ENCODE measurements around the gene ADAMTS2. TPM values are rescaled to one million over a fixed set of nuclear protein-coding genes. Genes with fewer than 3 reads are reported as not detected.

ADAMTS2 gene
- total RNA-seq, 3 donors from 2014 or later (not counting 1 experiment from before 2014, with no cell fraction given) = 0.28 TPM; not detected in 2

DNA sequence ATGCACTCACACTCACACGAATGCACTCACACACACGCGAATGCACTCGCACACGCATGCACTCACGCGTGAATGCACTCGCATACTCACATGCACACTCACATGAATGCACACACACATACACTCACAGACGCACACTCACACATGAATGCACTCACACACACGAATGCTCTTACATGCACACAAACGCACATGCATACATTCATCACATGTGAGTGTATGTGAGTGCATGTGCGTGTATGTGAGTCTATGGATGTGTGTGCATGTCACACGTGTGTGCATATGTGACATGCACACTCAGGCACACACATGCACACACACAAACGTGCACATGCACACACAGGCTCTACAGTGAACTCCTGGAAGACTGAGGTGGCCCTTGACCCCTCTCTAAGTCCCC is 121.7 kb downstream of the ADAMTS2 start:
- ATAC-seq = no peak

GRCh38 chr5:179222246-179223017 is 122.8 kb downstream of the ADAMTS2 start:
- intact Hi-C loops (cut with micrococcal nuclease) = no loop called here
- Histone ChIP-seq H3K4me3 (ENCODE audit: low read length) (no peak overlapping the region), H3K27ac (ENCODE audit: low read length) (no peak overlapping the region), H3K4me1 (ENCODE audit: control insufficient read depth, insufficient read depth, low read length) (no peaks in the 10 kb centered on the region), H3K27me3 (ENCODE audit: control insufficient read depth, insufficient read depth, low read length) (no peaks in the 10 kb centered on the region), H3K36me3 (ENCODE audit: control insufficient read depth, insufficient read depth, low read length) (no peaks in the 10 kb centered on the region), H3K9me3 (ENCODE audit: control insufficient read depth, insufficient read depth, low read length) (peaks cover 3% of the 10 kb centered on the region)
- Mint-ChIP-seq H3K27me3 (ENCODE audit: low read depth in 2 of 2) (peaks cover 0 to 5% of the 10 kb centered on the region in 2 donors), H3K4me1 (no peaks in the 10 kb centered on the region), H3K27ac (no peak overlapping the region), H3K4me3 (no peak overlapping the region), H3K36me3 (no peaks in the 10 kb centered on the region), H3K9me3 (peaks cover 0 to 5% of the 10 kb centered on the region in 2 donors)
- TF ChIP-seq, protein P1, sequence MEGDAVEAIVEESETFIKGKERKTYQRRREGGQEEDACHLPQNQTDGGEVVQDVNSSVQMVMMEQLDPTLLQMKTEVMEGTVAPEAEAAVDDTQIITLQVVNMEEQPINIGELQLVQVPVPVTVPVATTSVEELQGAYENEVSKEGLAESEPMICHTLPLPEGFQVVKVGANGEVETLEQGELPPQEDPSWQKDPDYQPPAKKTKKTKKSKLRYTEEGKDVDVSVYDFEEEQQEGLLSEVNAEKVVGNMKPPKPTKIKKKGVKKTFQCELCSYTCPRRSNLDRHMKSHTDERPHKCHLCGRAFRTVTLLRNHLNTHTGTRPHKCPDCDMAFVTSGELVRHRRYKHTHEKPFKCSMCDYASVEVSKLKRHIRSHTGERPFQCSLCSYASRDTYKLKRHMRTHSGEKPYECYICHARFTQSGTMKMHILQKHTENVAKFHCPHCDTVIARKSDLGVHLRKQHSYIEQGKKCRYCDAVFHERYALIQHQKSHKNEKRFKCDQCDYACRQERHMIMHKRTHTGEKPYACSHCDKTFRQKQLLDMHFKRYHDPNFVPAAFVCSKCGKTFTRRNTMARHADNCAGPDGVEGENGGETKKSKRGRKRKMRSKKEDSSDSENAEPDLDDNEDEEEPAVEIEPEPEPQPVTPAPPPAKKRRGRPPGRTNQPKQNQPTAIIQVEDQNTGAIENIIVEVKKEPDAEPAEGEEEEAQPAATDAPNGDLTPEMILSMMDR (IDR thresholded peaks at IDR 0.05) = no peak
- 73% methylated on average over 9 of the region's 9 CpGs for WGBS (ENCODE audit: insufficient coverage)
- DNase-seq = no peak
- no peak for ATAC-seq

More for the DNA sequence above, 121.7 kb downstream of the ADAMTS2 start:
- H3K4me3 Mint-ChIP-seq = no peak overlapping the region
- Histone ChIP-seq H3K4me3 (ENCODE audit: low read length) (no peak overlapping the region), H3K36me3 (ENCODE audit: control insufficient read depth, insufficient read depth, low read length) (no peaks in the 10 kb centered on the region), H3K27ac (ENCODE audit: low read length) (no peak overlapping the region), H3K4me1 (ENCODE audit: control insufficient read depth, insufficient read depth, low read length) (no peaks in the 10 kb centered on the region), H3K9me3 (ENCODE audit: control insufficient read depth, insufficient read depth, low read length) (peaks cover 3% of the 10 kb centered on the region), H3K27me3 (ENCODE audit: control insufficient read depth, insufficient read depth, low read length) (no peaks in the 10 kb centered on the region)
- no peaks in the 10 kb centered on the region for H3K4me1 Mint-ChIP-seq
- intact Hi-C loops (cut with micrococcal nuclease) = no loop called here
- peaks cover 0 to 5% of the 10 kb centered on the region in 2 donors for H3K27me3 Mint-ChIP-seq (ENCODE audit: low read depth in 2 of 2)
- DNase-seq = no peak
- 97% methylated on average over 14 of the region's 14 CpGs for WGBS (ENCODE audit: insufficient coverage)
- peaks cover 0 to 5% of the 10 kb centered on the region in 2 donors for H3K9me3 Mint-ChIP-seq
- H3K36me3 Mint-ChIP-seq = no peaks in the 10 kb centered on the region
- no peak overlapping the region for H3K27ac Mint-ChIP-seq
- TF ChIP-seq, protein P1 (IDR thresholded peaks at IDR 0.05) = no peak

DNA sequence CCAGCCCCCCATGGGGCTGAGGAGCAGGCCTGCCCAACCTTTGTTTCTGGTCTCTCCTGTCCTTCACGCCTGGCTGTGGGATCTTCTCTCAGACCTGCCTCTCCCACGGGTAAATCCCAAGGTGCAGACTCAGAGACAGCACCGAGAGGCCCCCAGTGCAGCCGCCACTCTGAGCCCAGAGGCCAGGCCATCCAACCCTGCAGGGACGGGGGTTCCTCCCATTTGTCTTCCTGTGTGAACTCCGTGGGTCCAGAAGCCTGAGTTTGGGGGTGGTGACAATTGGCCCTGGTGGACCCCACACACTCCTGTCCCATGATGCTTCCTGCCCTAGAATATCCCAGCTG is 123.4 kb downstream of the ADAMTS2 start:
- H3K4me3 Mint-ChIP-seq = no peak overlapping the region
- Histone ChIP-seq H3K36me3 (ENCODE audit: control insufficient read depth, insufficient read depth, low read length) (no peaks in the 10 kb centered on the region), H3K4me3 (ENCODE audit: low read length) (no peak overlapping the region), H3K4me1 (ENCODE audit: control insufficient read depth, insufficient read depth, low read length) (no peaks in the 10 kb centered on the region), H3K27ac (ENCODE audit: low read length) (no peak overlapping the region), H3K27me3 (ENCODE audit: control insufficient read depth, insufficient read depth, low read length) (no peaks in the 10 kb centered on the region), H3K9me3 (ENCODE audit: control insufficient read depth, insufficient read depth, low read length) (peaks cover 3% of the 10 kb centered on the region)
- H3K27me3 Mint-ChIP-seq (ENCODE audit: low read depth in 2 of 2) = peaks cover 0 to 5% of the 10 kb centered on the region in 2 donors
- intact Hi-C loops (cut with micrococcal nuclease) = no loop called here
- H3K36me3 Mint-ChIP-seq = no peaks in the 10 kb centered on the region
- peaks cover 0 to 5% of the 10 kb centered on the region in 2 donors for H3K9me3 Mint-ChIP-seq
- WGBS (ENCODE audit: insufficient coverage) = 73% methylated on average over 6 of the region's 6 CpGs
- ATAC-seq (no peak), DNase-seq (no peak)
- TF ChIP-seq, protein P1 (IDR thresholded peaks at IDR 0.05) = no peak
- H3K27ac Mint-ChIP-seq = no peak overlapping the region
- no peaks in the 10 kb centered on the region for H3K4me1 Mint-ChIP-seq

Measured in natural killer cell (primary cell).